Kidney tubule cell (primary cell): ENCODE results near the gene FADS1.

ENCODE experiments used
- DNase-seq: peaks from one replicate; pipeline ENCODE4 v3.0.0-alpha.2; 2018; ENCODE audit warnings: low spot score

Gene FADS1

GRCh38 chr11:61760946-61761345 is 55.9 kb downstream of the FADS1 start:
- DNase-seq = no peak

- DNase-seq = no peak
Observed at GRCh38 chr11:61757213-61757862, 59.5 kb downstream of the FADS1 start.

DNA sequence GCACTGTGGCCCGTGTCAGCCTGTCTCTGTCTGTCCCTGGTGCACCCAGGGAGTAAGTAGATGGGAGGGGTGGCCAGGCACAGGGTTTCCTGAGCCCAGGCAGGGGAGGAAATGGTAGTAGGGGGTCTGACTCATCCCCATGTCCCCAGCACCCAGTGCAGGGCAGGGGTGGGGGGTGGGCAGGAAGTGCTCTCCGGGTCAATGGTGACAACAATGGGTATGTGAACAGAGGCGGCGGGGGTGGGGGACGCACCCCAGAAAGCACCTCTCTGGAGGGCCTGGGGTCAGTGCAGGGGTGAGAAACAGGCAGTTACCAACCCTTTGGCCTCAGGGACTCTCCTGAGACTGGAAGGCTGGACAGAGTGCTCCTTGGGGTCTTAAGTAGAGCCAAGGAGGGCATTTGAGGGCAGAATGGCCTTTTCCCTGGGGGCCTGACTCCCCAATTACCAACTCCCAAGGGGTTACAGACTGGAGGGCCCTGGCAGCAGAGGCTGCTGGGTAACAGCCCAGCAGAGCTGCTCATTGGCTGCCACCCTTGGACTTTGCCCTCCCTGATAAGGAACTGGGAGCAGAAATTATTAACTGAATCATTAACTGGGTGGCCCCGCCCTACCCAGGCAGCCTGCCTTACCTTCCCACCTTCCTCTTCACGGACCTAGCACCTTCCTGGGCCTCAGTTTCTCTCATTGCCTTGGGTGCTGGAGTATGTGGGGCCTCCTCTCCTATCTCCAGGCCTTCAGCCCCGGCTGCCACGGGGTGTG is 60.2 kb downstream of the FADS1 start:
- DNase-seq = peak; percentile 93

- no peak for DNase-seq
Observed at GRCh38 chr11:61756147-61756451, 60.7 kb downstream of the FADS1 start.

DNA sequence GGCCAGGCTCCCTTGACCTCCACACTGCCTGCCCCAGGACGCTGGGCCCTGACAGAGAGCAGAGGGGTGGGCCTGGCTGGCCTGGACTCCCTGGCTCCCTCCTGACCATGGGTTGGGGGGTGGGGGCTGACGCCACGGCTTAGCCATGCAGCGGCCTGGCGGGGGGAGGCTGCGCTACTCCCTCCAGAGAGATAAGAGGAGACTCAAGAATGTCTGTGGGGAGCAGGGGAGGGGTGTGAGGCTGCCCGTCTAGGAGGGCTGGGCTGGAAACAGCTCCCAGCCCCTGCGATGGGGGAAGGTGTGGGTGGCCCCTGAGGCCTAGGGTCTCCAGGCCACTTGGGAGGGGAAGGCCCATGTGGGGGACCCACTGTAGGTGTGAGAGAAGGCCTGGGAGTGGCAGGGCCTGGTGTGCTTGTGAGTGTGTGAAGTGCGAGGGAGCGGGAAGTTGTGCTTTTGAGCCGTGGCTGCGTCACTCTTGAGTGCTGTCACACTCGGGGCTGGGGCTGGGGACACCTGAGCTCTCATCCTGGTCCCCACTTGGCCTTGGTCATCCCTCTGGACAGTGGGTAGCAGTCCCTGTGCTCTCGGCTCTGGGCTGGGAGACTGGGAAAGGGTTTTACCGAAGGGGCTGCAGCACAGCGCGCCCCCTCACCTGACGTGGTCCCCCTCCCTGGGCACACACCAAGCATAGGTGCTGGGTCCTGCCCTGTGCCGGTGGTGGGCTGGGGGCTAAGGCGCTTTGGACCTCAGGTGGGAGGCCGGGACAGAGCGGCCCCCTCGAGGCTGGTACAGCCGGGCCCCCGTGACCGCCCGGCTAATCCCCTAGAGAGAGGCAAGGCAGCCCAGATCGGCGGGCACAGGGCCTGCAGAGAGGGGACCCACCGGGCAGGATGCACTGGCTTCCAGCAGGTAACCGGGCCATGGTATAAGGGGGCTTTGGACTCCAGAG is 62.0 kb downstream of the FADS1 start:
- no peak for DNase-seq

DNA sequence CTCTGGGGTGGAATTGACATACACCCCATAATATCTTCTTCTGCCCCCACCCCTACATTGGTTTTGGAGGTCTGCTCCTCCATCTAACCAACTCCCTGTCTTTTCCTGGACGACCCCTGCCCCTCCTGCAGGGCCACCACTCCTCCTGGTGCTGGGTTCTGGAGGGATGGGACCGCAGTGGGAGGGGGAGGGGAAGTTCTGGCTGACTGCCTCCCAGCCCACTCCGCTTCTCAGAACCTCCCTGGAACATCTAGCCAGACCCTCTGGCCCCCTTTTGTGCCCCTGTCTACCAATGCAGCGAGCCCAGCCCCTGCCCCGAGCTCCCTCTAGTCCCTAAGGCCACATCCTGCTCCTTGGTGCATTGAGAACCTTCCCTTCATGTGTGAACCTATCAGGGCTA is 63.1 kb downstream of the FADS1 start:
- DNase-seq = no peak

GRCh38 chr11:61752925-61753521 is 63.8 kb downstream of the FADS1 start:
- DNase-seq = no peak

DNA sequence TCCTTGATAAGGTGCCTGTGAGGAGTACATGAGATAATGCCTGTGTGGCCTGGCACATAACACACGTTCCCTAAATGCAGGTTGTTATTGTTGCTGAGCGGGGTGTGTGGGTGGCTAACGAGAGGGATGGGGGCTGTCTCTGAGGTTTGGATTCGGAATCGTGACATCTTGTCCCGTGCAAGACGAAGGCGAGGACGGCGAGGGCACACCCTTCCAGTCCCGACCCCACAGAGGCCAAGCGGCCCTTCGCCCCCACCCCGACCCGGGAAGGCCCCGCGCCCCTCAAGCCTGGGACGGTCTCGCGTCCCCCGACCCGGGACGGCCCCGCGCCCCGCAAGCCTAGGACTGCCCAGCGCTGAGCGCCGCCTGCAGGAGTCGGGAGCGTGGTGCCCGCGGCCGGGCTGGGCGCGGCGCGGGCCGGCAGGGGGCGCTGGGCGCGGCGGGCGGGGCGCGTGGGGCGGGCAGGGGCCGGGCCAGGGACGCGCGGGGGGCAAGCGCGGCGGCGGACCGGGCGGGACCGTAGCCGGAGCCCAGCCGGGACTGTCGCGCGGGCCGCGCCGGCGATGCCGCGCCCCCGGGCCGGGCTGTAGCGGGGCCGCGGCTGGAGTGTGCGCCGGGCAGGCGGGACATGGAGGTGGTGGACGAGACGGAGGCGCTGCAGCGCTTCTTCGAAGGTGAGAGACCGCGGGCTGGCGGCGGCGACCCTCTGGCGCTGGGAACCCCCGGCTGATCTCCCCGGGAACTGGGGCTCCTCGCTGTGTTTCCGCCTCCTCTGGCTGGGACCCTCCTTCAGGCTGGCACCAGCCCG is 64.5 kb downstream of the FADS1 start, which contains the start of gene MYRF:
TSS of gene MYRF (plus strand) at position 520 of the 808 bp plus-strand sequence. CDS start at position 629, 109 bp downstream.
- DNase-seq = peak; percentile 69

DNA sequence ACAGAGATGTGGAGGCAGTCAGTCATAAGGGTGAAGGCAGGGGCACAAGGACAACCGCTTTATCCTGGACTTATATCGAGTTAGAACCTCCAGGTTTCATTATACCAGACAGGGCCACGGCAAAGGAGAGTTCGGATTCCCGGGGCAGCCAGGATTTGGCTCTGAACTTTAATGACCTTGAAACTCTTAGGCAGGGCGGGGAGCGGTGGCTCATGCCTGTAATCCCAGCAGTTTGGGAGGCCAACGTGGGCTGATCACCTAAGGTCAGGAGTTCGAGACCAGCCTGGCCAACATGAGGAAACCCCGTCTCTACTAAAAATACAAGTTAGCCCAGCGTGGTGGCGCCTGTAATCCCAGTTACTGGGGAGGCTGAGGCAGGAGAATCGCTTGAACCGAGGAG is 65.4 kb downstream of the FADS1 start:
- no peak for DNase-seq

- DNase-seq = no peak
Observed at GRCh38 chr11:61750631-61751273, 66.1 kb downstream of the FADS1 start.
